HEK293 (cell line): ENCODE measurements around the gene MAP1LC3B2.

Experiments used
- CTCF ChIA-PET: fragments of 350-600 bp; formaldehyde crosslinking; extraction: SDS; loops from one replicate; lab custom pipeline; 2021; ENCODE audit warnings: antibody characterized with exemption; lab: Yijun Ruan, JAX
- POLR2A ChIA-PET: fragments of 300-600 bp; formaldehyde crosslinking; extraction: SDS; loops from one replicate; lab custom pipeline; 2020; ENCODE audit warnings: antibody characterized with exemption, inconsistent platforms; lab: Yijun Ruan, JAX
- H3K27ac ChIP-seq: fragments of 200-500 bp; sonication (Bioruptor generic); 2 replicates; pipeline ENCODE4 v1.5.1; 2014; ENCODE audit warnings: low read depth, low read length, control low read depth, inconsistent platforms; ENCODE audit errors: extremely low read depth
- H3K36me3 ChIP-seq, 2 experiments: fragments of 200-500 bp in 1 of 2; sonication (Bioruptor generic) in 1 of 2; 1 replicate in 1 of 2; 2 replicates in 1 of 2; pipeline ENCODE4 v1.5.1; 2014 to 2017; ENCODE audit warnings: inconsistent platforms in 2 of 2, low read length in 2 of 2; ENCODE audit not compliant: control insufficient read depth in 2 of 2, insufficient read depth in 1 of 2
- H3K4me1 ChIP-seq: fragments of 200-500 bp; sonication (Bioruptor generic); 2 replicates; pipeline ENCODE4 v1.5.1; 2014; ENCODE audit warnings: mild to moderate bottlenecking, low read length, inconsistent platforms; ENCODE audit not compliant: control insufficient read depth, insufficient read depth
- H3K4me3 ChIP-seq: 2 replicates; pipeline ENCODE4 v1.5.1; 2011; ENCODE audit warnings: low read depth, mild to moderate bottlenecking, control low read depth, low read length, moderate library complexity
- H3K9me3 ChIP-seq: fragments of 200-500 bp; sonication (Bioruptor generic); 2 replicates; pipeline ENCODE4 v1.5.1; 2014; ENCODE audit warnings: low read depth, low read length, inconsistent platforms; ENCODE audit not compliant: control insufficient read depth, insufficient read depth
- KLF7 ChIP-seq: fragments of 450-650 bp; formaldehyde crosslinking; IDR thresholded peaks from 2 replicates; pipeline ENCODE4 v1.5.1; 2016; ENCODE audit warnings: missing biosample characterization, missing genetic modification characterization, borderline replicate concordance
- KLF8 ChIP-seq: fragments of 450-650 bp; formaldehyde crosslinking; IDR thresholded peaks from 2 replicates; pipeline ENCODE4 v1.5.1; 2016; ENCODE audit warnings: missing biosample characterization, missing genetic modification characterization
- PRDM6 ChIP-seq: fragments of 450-650 bp; formaldehyde crosslinking; IDR thresholded peaks from 2 replicates; pipeline ENCODE4 v1.5.1; 2017; ENCODE audit warnings: missing biosample characterization, missing genetic modification characterization
- REPIN1 ChIP-seq: fragments of 450-650 bp; formaldehyde crosslinking; IDR thresholded peaks from 2 replicates; pipeline ENCODE4 v1.5.1; 2017; ENCODE audit warnings: missing biosample characterization, missing genetic modification characterization, low read depth
- ZBTB48 ChIP-seq: fragments of 450-650 bp; formaldehyde crosslinking; IDR thresholded peaks from 2 replicates; pipeline ENCODE4 v1.5.1; 2016; ENCODE audit warnings: missing biosample characterization, missing genetic modification characterization
- ZBTB8A ChIP-seq: fragments of 450-650 bp; formaldehyde crosslinking; IDR thresholded peaks from 2 replicates; pipeline ENCODE4 v1.5.1; 2016; ENCODE audit warnings: missing biosample characterization, missing genetic modification characterization
- ZNF112 ChIP-seq: fragments of 450-650 bp; formaldehyde crosslinking; IDR thresholded peaks from 2 replicates; pipeline ENCODE4 v1.5.0; 2017; ENCODE audit warnings: missing biosample characterization, missing genetic modification characterization
- ZNF155 ChIP-seq: fragments of 450-650 bp; formaldehyde crosslinking; IDR thresholded peaks from 2 replicates; pipeline ENCODE4 v1.5.1; 2016; ENCODE audit warnings: missing biosample characterization, missing genetic modification characterization
- ZNF221 ChIP-seq: fragments of 450-650 bp; formaldehyde crosslinking; IDR thresholded peaks from 2 replicates; pipeline ENCODE4 v1.5.1; 2017; ENCODE audit warnings: missing biosample characterization, missing genetic modification characterization, borderline replicate concordance
- ZNF248 ChIP-seq: fragments of 450-650 bp; formaldehyde crosslinking; IDR thresholded peaks from 2 replicates; pipeline ENCODE4 v1.5.1; 2017; ENCODE audit warnings: missing biosample characterization, missing genetic modification characterization
- ZNF335 ChIP-seq: fragments of 450-650 bp; formaldehyde crosslinking; conservative IDR thresholded peaks from 2 replicates; pipeline ENCODE4 v1.5.1; 2016; ENCODE audit warnings: missing biosample characterization, missing genetic modification characterization
- ZNF354C ChIP-seq: fragments of 450-650 bp; formaldehyde crosslinking; IDR thresholded peaks from 2 replicates; pipeline ENCODE4 v1.5.1; 2016; ENCODE audit warnings: missing biosample characterization, missing genetic modification characterization, low read depth, borderline replicate concordance
- ZNF416 ChIP-seq: fragments of 450-650 bp; formaldehyde crosslinking; IDR thresholded peaks from 2 replicates; pipeline ENCODE4 v1.5.1; 2016; ENCODE audit warnings: missing biosample characterization, missing genetic modification characterization
- ZNF518A ChIP-seq: fragments of 450-650 bp; formaldehyde crosslinking; conservative IDR thresholded peaks from 2 replicates; pipeline ENCODE4 v1.5.1; 2016; ENCODE audit warnings: low read depth, missing biosample characterization, missing genetic modification characterization
- ZNF548 ChIP-seq: fragments of 450-650 bp; formaldehyde crosslinking; IDR thresholded peaks from 2 replicates; pipeline ENCODE4 v1.5.1; 2016; ENCODE audit warnings: missing biosample characterization, missing genetic modification characterization
- ZNF560 ChIP-seq: fragments of 450-650 bp; formaldehyde crosslinking; IDR thresholded peaks from 2 replicates; pipeline ENCODE4 v1.5.1; 2017; ENCODE audit warnings: missing biosample characterization, missing genetic modification characterization, borderline replicate concordance
- ZNF580 ChIP-seq: fragments of 450-650 bp; formaldehyde crosslinking; IDR thresholded peaks from 2 replicates; pipeline ENCODE4 v1.5.1; 2016; ENCODE audit warnings: missing biosample characterization, missing genetic modification characterization
- ZSCAN30 ChIP-seq: fragments of 450-650 bp; IDR thresholded peaks from 2 replicates; pipeline ENCODE4 v1.5.1; 2018; ENCODE audit warnings: missing biosample characterization, mild to moderate bottlenecking, missing genetic modification characterization, moderate library complexity
- TF ChIP-seq, protein P1 (sequence below): fragments of 450-650 bp; formaldehyde crosslinking; IDR thresholded peaks from 2 replicates; pipeline ENCODE4 v1.5.1; 2016; ENCODE audit warnings: missing biosample characterization, missing genetic modification characterization

The MAP1LC3B2 gene

GRCh38 chr12:116538682-116539305 is 20.4 kb upstream of the MAP1LC3B2 start:
- Histone ChIP-seq H3K27ac (no peak overlapping the region), H3K4me3 (no peak overlapping the region), H3K36me3 (no peaks in the 10 kb centered on the region)
- TF ChIP-seq ZNF548, result no peak
- no peak for TF ChIP-seq ZSCAN30 (tag by site-specific recombination)
- TF ChIP-seq PRDM6 (tag by site-specific recombination), result no peak
- TF ChIP-seq, protein P1, sequence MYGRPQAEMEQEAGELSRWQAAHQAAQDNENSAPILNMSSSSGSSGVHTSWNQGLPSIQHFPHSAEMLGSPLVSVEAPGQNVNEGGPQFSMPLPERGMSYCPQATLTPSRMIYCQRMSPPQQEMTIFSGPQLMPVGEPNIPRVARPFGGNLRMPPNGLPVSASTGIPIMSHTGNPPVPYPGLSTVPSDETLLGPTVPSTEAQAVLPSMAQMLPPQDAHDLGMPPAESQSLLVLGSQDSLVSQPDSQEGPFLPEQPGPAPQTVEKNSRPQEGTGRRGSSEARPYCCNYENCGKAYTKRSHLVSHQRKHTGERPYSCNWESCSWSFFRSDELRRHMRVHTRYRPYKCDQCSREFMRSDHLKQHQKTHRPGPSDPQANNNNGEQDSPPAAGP (tag by site-specific recombination), result no peak
- no peak for TF ChIP-seq ZNF416
- TF ChIP-seq ZBTB48, result no peak
- TF ChIP-seq ZNF335 (tag by site-specific recombination), result no peak
- TF ChIP-seq ZNF354C (tag by site-specific recombination), result no peak
- TF ChIP-seq KLF8 (tag by site-specific recombination), result no peak
- no peak for TF ChIP-seq ZNF518A (tag by site-specific recombination)
- TF ChIP-seq ZNF112, result no peak
- TF ChIP-seq ZNF580 (tag by site-specific recombination), result no peak
- no peak for TF ChIP-seq ZBTB8A (tag by site-specific recombination)
- TF ChIP-seq ZNF560 (tag by site-specific recombination), result no peak
- TF ChIP-seq REPIN1 (tag by site-specific recombination), result no peak
- no peak for TF ChIP-seq KLF7 (tag by site-specific recombination)
- no peak for TF ChIP-seq ZNF221
- no peak for TF ChIP-seq ZNF155 (tag by site-specific recombination)
- no peak for TF ChIP-seq ZNF248 (tag by site-specific recombination)
- TF ChIP-seq, all 188 proteins: peak for 0
- POLR2A ChIA-PET, result no interaction called here
- H3K9me3 ChIP-seq, result no peaks in the 10 kb centered on the region
- CTCF ChIA-PET, result interaction anchor here (0.7 to 2.4 kb wide), 2 partner anchors 61 to 62 kb away, joined by 3 to 9 read pairs; no protein-coding TSS in a partner anchor
- H3K4me1 ChIP-seq, result peaks cover 4% of the 10 kb centered on the region
